Smooth muscle cell (in vitro differentiated cells): ENCODE data around the gene PLAU. TPM values are rescaled to one million over a fixed set of nuclear protein-coding genes. Genes with fewer than 3 reads are reported as not detected.

Experiments
- DNase-seq: peaks from one replicate; lab custom pipeline; 2025; ENCODE audit not compliant: unreplicated experiment; lab: John Stamatoyannopoulos, UW
- H2AFZ ChIP-seq: fragments of 200-600 bp; sonication (generic); 2 replicates; pipeline ENCODE4 v1.6.0; 2016; ENCODE audit warnings: antibody characterized with exemption, low read depth, mild to moderate bottlenecking
- H3F3A ChIP-seq: fragments of 200-600 bp; sonication (generic); 2 replicates; pipeline ENCODE4 v1.6.0; 2017; ENCODE audit warnings: antibody characterized with exemption, low read depth
- H3K27ac ChIP-seq: fragments of 200-600 bp; sonication (generic); 2 replicates; pipeline ENCODE4 v1.5.1; 2016; ENCODE audit warnings: low read depth, mild to moderate bottlenecking
- H3K27me3 ChIP-seq: fragments of 200-600 bp; sonication (generic); 2 replicates; pipeline ENCODE4 v1.6.1; 2016; ENCODE audit warnings: low read depth, mild to moderate bottlenecking
- H3K36me3 ChIP-seq: fragments of 200-600 bp; sonication (generic); 2 replicates; pipeline ENCODE4 v1.5.1; 2016; ENCODE audit warnings: low read depth
- H3K4me1 ChIP-seq: fragments of 200-600 bp; sonication (generic); 2 replicates; pipeline ENCODE4 v1.5.1; 2016; ENCODE audit warnings: low read depth
- H3K4me2 ChIP-seq: fragments of 200-600 bp; sonication (generic); 2 replicates; pipeline ENCODE4 v1.6.0; 2016; ENCODE audit warnings: mild to moderate bottlenecking
- H3K4me3 ChIP-seq: fragments of 200-600 bp; sonication (generic); 2 replicates; pipeline ENCODE4 v1.5.1; 2016; ENCODE audit warnings: mild to moderate bottlenecking
- H3K79me2 ChIP-seq: fragments of 200-600 bp; sonication (generic); 2 replicates; pipeline ENCODE4 v1.6.0; 2016; ENCODE audit warnings: low read depth, mild to moderate bottlenecking
- H3K9ac ChIP-seq: fragments of 200-600 bp; sonication (generic); 2 replicates; pipeline ENCODE4 v1.6.0; 2016; ENCODE audit warnings: low read depth
- H3K9me3 ChIP-seq: fragments of 200-600 bp; sonication (generic); replicated peaks from 2 replicates; pipeline ENCODE4 v1.5.1; 2016; ENCODE audit warnings: low read depth
- H4K20me1 ChIP-seq: fragments of 200-600 bp; sonication (generic); 2 replicates; pipeline ENCODE4 v1.6.0; 2016; ENCODE audit warnings: low read depth
- CTCF ChIP-seq: fragments of 200-600 bp; sonication (generic); IDR thresholded peaks from 2 replicates; pipeline ENCODE4 v1.5.1; 2017; ENCODE audit warnings: borderline replicate concordance, mild to moderate bottlenecking, antibody characterized with exemption; ENCODE audit not compliant: insufficient read depth, poor library complexity, severe bottlenecking
- WGBS: methylation state at CpG from one replicate; pipeline ENCODE4 v1.1.7; 2016; ENCODE audit warnings: low lambda C conversion rate; 5-methylcytosine and 5-hydroxymethylcytosine counted together
- polyA plus RNA-seq: library from polyadenylated mRNA; unstranded; fragments of >200 nt; fragmentation: Nextera tagmentation; extraction: Ambion mirVana; gene quantifications from 2 replicates; pipeline ENCODE4 v1.2.1, GENCODE V29; 2016
- total RNA-seq: library from RNA; depleted of rRNA; stranded (reverse); fragments of >200 nt; gene quantifications from 2 replicates; pipeline ENCODE4 v1.2.3, GENCODE V29; 2014

PLAU gene
- total and polyA plus RNA-seq, 2 experiments from 2014 or later = 9.2 to 10.7 TPM

- no peak for TF ChIP-seq CTCF
- Histone ChIP-seq H3K9ac (no peak overlapping the region), H3K36me3 (no peaks in the 10 kb centered on the region), H2AFZ (peak overlapping the region; percentile 85), H3K4me1 (peaks cover 28% of the 10 kb centered on the region), H3K27ac (no peak overlapping the region), H3F3A (peaks cover 22% of the 10 kb centered on the region), H3K4me2 (peak overlapping the region; percentile 99), H3K79me2 (no peaks in the 10 kb centered on the region), H3K9me3 (no peaks in the 10 kb centered on the region), H3K4me3 (peak overlapping the region; percentile 60), H4K20me1 (no peaks in the 10 kb centered on the region), H3K27me3 (no peaks in the 10 kb centered on the region)
- WGBS = 17% methylated on average over 9 of the region's 9 CpGs
- no peak for DNase-seq
These were observed 550 bp upstream of the PLAU start for GRCh38 chr10:73910401-73910763.

GRCh38 chr10:73911553-73912004, 647 bp downstream of the PLAU start:
- peaks cover 22% of the 10 kb centered on the region for H3F3A ChIP-seq
- H2AFZ ChIP-seq = peak overlapping the region; percentile 85

GRCh38 chr10:73914036-73914435, 3.1 kb downstream of the PLAU start:
- DNase-seq = no peak
- no peak overlapping the region for H3K27ac ChIP-seq
- H3K4me1 ChIP-seq = peaks cover 12% of the 10 kb centered on the region
- H3K36me3 ChIP-seq = no peaks in the 10 kb centered on the region
- no peaks in the 10 kb centered on the region for H3K9me3 ChIP-seq
- 82% methylated on average over 10 of the region's 10 CpGs for WGBS
- no peaks in the 10 kb centered on the region for H4K20me1 ChIP-seq
- no peaks in the 10 kb centered on the region for H3K27me3 ChIP-seq
- H3K4me2 ChIP-seq = no peak overlapping the region
- TF ChIP-seq CTCF = no peak
- H3K79me2 ChIP-seq = no peaks in the 10 kb centered on the region
- no peak overlapping the region for H3K4me3 ChIP-seq
- H3K9ac ChIP-seq = no peak overlapping the region
- no peak overlapping the region for H2AFZ ChIP-seq
- peaks cover 8% of the 10 kb centered on the region for H3F3A ChIP-seq

More at GRCh38 chr10:73911553-73912004, 647 bp downstream of the PLAU start:
- Histone ChIP-seq H3K9me3 (no peaks in the 10 kb centered on the region), H3K4me2 (peak overlapping the region; percentile 99), H4K20me1 (no peaks in the 10 kb centered on the region), H3K27me3 (no peaks in the 10 kb centered on the region), H3K9ac (peak overlapping the region; percentile 42), H3K4me3 (peak overlapping the region; percentile 60), H3K4me1 (peaks cover 21% of the 10 kb centered on the region), H3K27ac (no peak overlapping the region), H3K36me3 (no peaks in the 10 kb centered on the region), H3K79me2 (no peaks in the 10 kb centered on the region)
- 25% methylated on average over 14 of the region's 14 CpGs for WGBS
- DNase-seq = no peak
- no peak for TF ChIP-seq CTCF

GRCh38 chr10:73915206-73915851, 4.4 kb downstream of the PLAU start:
- TF ChIP-seq CTCF = no peak
- 86% methylated on average over 8 of the region's 8 CpGs for WGBS
- Histone ChIP-seq H4K20me1 (no peaks in the 10 kb centered on the region), H2AFZ (no peak overlapping the region), H3K27me3 (no peaks in the 10 kb centered on the region), H3K79me2 (no peaks in the 10 kb centered on the region), H3K4me2 (no peak overlapping the region), H3F3A (no peaks in the 10 kb centered on the region), H3K27ac (no peak overlapping the region), H3K4me3 (no peak overlapping the region), H3K9me3 (no peaks in the 10 kb centered on the region), H3K36me3 (no peaks in the 10 kb centered on the region), H3K9ac (no peak overlapping the region), H3K4me1 (peaks cover 7% of the 10 kb centered on the region)
- no peak for DNase-seq
